HG03060 (cell line): ENCODE results near the gene RGS8.

ENCODE experiments used
- ATAC-seq: cut with Tn5 transposase; IDR thresholded peaks from one replicate; pipeline ENCODE4 v1.9.1; 2021; ENCODE audit warnings: low read depth, moderate number of reproducible peaks; ENCODE audit not compliant: unreplicated experiment

Gene RGS8

DNA sequence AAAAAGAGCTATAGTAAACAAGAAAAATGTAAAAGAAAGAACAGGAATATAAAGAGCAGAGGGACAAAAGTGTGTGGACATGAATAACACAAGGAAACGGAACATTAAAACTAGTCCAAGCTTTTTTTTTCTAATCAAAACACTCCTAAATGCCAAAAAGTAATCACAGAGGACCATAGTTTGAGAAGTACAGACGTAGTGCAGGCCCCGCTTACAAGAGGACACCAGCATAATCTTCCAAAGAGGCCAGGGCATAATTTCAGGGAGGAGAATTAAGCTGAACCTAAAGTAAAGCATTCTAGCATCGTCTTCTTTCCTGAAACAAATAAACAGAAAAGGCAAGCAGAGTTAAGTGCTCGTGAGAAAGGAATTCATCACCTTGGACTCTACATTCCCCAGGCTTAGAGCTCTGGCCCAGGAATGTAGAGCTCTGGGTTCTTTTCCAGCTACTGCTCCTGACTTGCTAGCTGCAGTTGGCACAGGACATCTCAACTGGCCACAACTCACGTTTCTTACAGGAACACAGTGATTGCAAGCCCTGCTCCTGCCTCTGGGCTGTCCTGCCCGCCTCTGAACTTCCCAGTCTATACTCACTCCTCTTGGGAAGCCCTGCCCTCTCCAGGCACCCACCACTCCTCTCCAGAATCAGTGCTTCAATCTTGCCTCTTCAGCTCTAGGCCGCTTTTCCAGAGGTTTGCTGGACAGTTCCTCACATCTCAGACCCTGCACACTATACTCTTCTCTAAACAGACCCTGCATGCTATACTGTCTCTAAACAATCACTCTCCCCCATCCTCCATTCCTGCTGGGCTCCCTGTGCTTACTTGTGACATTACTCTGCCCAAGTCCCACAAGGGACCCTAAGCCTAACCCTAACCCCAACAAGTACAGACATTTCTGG is 9.8 kb downstream of the RGS8 start:
- no peak for ATAC-seq

- no peak for ATAC-seq
Observed at GRCh38 chr1:182672487-182672836, 11.9 kb downstream of the RGS8 start.

GRCh38 chr1:182671750-182672486 is 12.5 kb downstream of the RGS8 start:
- ATAC-seq, result no peak

- ATAC-seq, result no peak
Observed at GRCh38 chr1:182670032-182670749, 14.2 kb downstream of the RGS8 start.

DNA sequence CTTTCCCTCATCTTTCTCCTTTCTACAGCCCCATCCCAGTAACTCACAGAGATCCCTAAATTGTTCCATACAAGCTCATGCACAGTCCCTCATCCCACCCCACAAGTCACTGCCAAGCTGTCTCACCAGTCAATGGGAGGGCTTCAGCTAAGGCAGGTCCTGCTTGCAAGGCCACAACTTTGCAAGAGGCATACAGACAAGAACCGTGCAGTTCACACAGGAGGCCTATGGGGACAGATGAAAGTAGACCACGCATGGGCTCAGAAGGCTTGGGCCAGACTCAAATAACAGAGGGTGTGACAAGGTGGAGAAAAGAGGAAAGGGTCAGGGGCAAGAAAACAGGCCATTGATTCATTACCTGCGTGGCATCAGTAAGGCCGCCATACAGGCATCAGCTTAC is 15.1 kb downstream of the RGS8 start:
- ATAC-seq, result no peak

GRCh38 chr1:182668521-182669054 is 15.8 kb downstream of the RGS8 start:
- ATAC-seq, result no peak

DNA sequence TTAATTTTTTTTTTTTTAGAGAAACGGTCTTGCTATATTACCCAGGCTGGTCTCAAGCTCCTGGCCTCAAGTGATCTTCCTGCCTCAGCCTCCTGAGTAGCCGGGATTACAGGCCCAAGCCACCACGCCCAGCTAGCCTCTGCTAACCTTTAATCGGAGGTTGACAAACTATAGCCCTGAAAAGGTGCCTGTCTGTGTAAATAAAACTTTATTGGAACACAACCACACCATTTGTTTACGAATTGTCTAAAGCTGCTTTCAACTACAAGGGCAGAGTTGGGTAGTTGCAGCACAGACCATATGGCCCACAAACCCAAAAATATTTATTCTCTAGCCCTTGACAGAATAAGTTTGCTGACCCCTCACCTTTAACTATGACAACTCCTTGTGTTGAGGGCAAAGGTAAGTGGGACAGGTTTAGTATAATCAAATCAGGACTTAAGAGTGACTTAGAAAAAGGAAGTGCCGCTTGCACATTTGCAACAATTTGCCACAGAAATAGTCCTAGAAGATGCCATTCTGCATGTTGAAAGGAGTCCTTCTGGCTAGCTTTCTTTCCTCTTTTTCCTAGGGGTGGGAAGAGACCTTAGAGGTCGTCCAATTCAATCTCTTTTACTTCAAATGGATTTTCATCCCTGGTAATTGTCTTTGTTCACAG is 16.4 kb downstream of the RGS8 start:
- no peak for ATAC-seq

DNA sequence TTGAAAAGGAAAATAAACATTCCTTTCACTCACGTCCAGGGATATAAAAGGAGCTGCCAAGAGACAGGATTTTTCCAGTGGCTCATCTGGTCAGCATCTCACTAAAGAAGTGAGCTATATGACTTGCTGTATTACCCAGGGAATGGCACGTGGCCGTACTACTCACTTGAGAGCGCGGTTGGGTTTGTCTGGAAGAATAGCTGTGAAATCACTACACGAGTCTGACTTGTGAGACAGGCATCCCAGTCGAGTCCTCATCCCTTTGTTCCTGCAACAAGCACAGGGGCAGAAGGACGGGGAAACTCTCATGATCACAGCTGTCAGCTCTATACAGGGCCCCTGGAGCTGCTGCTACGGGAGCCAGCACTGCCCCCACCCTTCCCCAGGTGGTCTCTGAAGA is 17.7 kb downstream of the RGS8 start:
- no peak for ATAC-seq

DNA sequence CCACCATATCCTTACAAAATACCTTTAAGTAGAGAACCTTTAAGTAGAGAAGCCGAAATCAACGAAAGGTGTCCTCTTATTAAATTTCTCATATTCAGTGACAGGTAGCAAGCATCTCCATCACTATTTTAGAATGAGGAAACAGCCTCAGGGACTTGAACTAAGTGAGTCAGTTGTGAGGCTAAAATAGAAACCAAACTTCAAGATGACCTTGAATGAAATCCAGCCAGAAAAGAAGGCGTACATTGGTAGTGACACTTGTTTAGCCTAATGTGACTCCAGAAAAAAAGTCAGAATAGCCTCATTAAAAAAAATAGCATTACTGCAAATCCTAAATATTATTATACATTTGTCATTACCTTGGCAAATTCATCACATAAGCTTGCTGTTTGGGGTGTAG is 20.1 kb downstream of the RGS8 start:
- ATAC-seq, result no peak

- no peak for ATAC-seq
Observed at GRCh38 chr1:182662956-182663355, 21.4 kb downstream of the RGS8 start.

DNA sequence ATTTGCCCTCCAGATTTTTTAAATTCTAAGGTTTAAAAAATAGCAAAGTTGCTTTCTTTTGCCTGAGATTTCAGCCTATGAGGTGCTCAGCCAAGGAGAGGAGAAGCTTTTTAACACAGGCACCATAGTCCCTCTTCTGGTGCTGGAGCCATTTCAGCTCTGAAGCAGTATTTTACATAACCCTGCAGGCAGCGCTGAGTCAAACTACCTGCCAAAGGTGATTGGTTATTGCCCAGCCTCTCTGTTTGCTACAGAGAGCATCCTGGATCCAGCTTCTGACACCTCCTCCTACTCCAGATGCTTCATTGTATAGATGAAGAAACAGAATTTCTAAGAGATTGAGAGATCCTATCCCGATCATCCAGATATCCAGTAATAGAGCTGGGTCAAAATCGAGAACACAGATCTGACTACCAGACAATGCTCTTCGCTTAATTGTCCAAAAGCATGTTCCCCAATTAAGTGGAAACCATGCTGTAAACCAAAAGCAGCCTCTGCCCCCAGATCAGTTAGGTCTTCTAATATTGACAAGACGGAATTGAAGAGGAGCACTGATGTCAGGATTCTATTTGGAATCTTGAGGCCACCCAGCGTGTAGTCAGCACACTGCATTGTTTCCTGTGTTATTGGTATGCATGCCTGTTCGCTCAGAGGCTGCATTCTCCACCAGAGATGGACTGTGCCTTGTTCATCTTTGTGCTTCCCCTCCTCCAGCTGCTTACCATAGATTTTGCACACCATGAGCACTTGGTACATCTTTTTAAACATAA is 22.1 kb downstream of the RGS8 start:
- no peak for ATAC-seq

- no peak for ATAC-seq
Observed at GRCh38 chr1:182658055-182658454, 26.3 kb downstream of the RGS8 start.

- no peak for ATAC-seq
Observed at GRCh38 chr1:182656842-182657397, 27.5 kb downstream of the RGS8 start.

GRCh38 chr1:182653986-182654385 is 30.4 kb downstream of the RGS8 start:
- no peak for ATAC-seq

DNA sequence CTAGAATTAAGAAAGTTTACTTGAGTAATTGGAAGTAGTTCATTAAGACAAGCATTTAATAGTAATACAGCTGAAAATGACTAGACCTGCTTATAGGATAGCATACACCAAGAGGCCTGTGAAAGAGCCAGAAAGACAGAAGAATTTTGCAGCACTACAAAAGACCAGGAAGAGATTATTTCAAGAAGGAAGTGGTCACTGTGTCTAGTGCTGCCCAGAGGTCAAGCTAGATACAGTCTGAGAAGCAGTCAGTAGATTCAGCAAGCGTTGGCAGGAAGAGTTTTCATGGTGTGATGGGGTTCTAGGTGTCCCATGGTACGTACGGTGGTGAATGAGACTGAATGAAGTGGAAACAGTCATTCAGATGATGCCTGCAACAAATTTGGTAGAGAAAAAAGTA is 31.5 kb downstream of the RGS8 start:
- no peak for ATAC-seq

DNA sequence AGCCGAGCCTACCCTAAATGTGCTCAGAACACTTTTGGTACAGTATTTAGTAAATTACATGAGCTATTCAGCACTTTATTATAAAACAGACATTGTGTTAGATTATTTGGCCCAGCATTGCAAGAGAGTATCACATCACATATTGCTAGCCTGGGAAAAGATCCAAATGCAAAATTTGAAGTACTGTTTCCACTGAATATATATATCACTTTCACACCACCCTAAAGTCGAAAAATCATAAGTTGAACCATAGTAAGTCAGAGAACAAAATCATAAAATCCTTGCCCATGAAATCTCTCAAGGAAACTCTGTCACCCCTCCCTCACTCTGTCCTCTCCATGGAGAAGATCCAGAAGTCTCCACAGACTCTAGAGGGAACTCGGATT is 33.1 kb downstream of the RGS8 start:
- ATAC-seq, result no peak

GRCh38 chr1:182650678-182651338 is 33.6 kb downstream of the RGS8 start:
- no peak for ATAC-seq

- peak; percentile 48 for ATAC-seq
Observed at GRCh38 chr1:182649041-182649440, 35.3 kb downstream of the RGS8 start.

- no peak for ATAC-seq
Observed at GRCh38 chr1:182646739-182647138, 37.6 kb downstream of the RGS8 start.
